RWPE1 (cell line): ENCODE data around the gene PSMD8.
"Not testable (repeated sequence)": the region's sequence is repeated elsewhere in the genome, so short reads cannot be mapped to it uniquely, and the experiment has no call there.

ENCODE experiments used
- CTCF ChIA-PET: fragments of 350-600 bp; sonication (Branson Sonifier 250); formaldehyde crosslinking; extraction: SDS; loops from one replicate; lab custom pipeline; 2021; lab: Yijun Ruan, JAX
- POLR2A ChIA-PET: fragments of 400-600 bp; formaldehyde crosslinking; extraction: SDS; loops from one replicate; lab custom pipeline; 2020; ENCODE audit warnings: antibody characterized with exemption; ENCODE audit not compliant: low non-redundant PET; lab: Yijun Ruan, JAX
- DNase-seq: peaks from one replicate; pipeline ENCODE4 v3.0.0; 2012; ENCODE audit warnings: low spot score
- H3K27ac ChIP-seq: fragments of 450-650 bp; 2 replicates; pipeline ENCODE4 v1.5.1; 2017
- CTCF ChIP-seq: fragments of 450-650 bp; conservative IDR thresholded peaks from 2 replicates; pipeline ENCODE4 v1.5.1; 2017; ENCODE audit warnings: low read depth, mild to moderate bottlenecking

Gene PSMD8

DNA sequence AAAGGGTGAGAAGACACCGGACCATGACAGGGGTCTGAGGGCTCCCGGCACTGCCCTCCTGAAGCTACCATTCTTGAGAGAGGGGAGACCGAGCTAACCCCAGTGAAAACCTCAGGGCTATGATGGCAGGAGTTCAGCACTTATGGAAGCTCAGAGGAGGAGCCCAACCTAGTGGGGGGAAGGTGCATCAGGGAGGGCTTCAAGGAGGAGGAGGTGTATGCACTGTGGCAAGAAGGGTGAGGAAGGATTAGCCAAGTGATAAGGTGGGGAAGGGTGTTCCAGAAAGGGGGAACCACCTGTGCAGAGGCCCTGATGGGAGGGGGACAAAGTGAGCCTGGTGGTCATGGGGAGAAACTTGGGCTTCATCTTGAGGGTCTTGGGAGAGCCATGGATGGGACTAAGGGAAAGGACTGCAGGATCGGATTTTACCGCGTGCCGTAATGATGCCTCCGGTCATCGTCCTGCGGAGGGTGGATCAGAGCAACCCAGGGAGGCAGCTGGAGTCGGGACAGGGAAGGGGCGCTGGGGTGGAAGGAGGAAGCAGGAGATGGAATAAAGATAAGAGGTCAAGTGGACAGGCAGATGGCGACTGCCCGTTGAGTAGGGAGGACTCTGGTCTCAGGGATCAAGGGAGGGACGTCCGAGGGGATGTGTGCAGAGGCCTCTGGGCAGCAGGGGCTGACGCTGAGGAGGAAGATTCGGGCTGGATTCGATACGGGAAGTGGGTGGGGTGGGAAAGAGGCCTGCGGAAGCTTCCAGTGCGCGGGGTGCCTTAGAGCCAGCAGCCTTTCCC is 13.3 kb upstream of the PSMD8 start:
- DNase-seq: no peak
- CTCF ChIA-PET: interaction anchor here (0.9 to 1.1 kb wide), 2 partner anchors 19 to 127 kb away, joined by 4 to 5 read pairs; no protein-coding TSS in a partner anchor
- TF ChIP-seq CTCF: no peak
- POLR2A ChIA-PET: no interaction called here
- H3K27ac ChIP-seq: peak overlapping the region; percentile 84

GRCh38 chr19:38361633-38362075 is 12.7 kb upstream of the PSMD8 start:
- peak overlapping the region; percentile 84 for H3K27ac ChIP-seq
- POLR2A ChIA-PET: no interaction called here
- peak; percentile 88 for DNase-seq
- TF ChIP-seq CTCF: no peak
- CTCF ChIA-PET: interaction anchor here (0.9 to 1.1 kb wide), 3 partner anchors 19 to 127 kb away, joined by 4 to 5 read pairs (median 4); partner anchors contain the start of gene FAM98C

DNA sequence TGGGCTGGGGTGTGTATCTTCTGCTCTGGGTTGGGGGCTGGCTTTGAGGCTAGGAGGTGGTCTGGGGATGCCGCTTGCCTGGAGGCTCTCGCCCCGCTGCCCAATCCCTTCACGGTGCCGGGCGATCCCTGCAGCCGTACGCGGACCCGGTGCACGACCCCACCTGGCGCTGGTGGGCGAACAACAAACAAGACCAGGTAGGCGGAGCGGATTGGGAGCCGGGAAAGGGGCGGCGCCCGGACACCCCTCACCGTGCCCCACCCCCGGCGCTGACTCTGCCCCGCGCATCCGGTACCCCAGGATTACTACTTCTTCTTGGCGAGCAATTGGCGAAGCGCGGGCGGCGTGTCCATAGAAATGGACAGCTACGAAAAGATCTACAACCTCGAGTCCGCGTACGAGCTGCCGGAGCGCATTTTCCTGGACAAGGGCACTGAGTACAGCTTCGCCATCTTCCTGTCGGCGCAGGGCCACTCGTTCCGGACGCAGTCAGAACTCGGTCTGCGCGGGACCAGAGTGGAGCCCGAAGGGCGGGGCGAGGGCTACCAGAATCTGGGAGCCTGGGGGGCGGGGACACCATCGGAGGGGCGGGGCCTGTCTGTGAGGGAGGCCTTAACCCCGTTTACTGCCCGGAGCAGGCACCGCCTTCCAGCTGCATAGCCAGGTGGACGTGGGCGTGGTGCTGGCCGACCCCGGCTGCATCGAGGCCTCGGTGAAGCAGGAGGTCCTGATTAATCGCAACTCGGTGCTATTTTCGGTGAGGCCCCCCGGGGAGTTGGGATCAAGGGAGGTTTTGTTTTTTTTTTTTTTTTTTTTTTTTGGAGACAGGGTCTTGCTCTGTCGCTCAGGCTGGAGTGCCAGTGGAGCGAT is 12.1 kb upstream of the PSMD8 start:
- peak overlapping the region; percentile 84 for H3K27ac ChIP-seq
- ChIA-PET POLR2A (no interaction called here), CTCF (interaction anchor here (0.8 to 1.1 kb wide), 3 partner anchors 26 to 128 kb away, joined by 3 to 5 read pairs (median 4); partner anchors contain the start of genes CATSPERG and FAM98C)
- DNase-seq: peak; percentile 77
- no peak for TF ChIP-seq CTCF

DNA sequence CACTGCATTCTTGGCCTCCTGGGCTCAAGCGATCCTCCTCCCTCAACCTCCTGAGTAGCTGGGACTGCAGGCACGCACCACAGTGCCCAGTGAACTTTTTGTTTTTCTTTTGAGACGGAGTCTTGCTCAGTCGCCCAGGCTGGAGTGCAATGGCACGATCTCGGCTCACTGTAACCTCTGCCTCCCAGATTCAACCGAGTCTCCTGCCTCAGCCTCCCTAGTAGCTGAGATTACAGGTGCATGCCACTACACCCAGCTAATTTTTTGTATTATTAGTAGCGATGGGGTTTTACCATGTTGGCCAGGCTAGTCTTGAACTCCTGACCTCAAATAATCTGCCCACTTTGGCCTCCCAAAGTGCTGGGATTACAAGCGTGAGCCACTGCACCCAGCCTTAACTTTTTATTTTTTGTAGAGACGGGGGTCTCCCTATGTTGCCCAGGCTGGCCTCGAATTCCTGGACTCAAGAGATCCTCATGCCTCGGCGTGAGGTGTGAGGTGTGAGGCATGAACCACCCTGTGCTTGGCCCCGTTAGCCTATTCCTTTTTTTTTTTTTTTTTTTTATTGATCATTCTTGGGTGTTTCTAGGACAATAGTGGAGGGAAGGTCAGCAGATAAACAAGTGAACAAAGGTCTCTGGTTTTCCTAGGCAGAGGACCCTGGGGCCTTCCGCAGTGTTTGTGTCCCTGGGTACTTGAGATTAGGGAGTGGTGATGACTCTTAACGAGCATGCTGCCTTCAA is 11.3 kb upstream of the PSMD8 start:
- POLR2A ChIA-PET, DNase-seq: not testable (repeated sequence)
- H3K27ac ChIP-seq: peak overlapping the region; percentile 84
- CTCF ChIA-PET: interaction anchor here (0.8 kb wide), 1 partner anchor 27 kb away, joined by 3 read pairs; the partner anchor contains the start of gene CATSPERG

- CTCF ChIA-PET: interaction anchor here (0.7 kb wide), 1 partner anchor 224 kb away, joined by 3 read pairs; no protein-coding TSS in a partner anchor
- no peak for TF ChIP-seq CTCF
- POLR2A ChIA-PET: no interaction called here
- no peak for DNase-seq
- H3K27ac ChIP-seq: no peak overlapping the region
Observed at GRCh38 chr19:38367041-38367440, 7.3 kb upstream of the PSMD8 start.

GRCh38 chr19:38369584-38369983 is 4.8 kb upstream of the PSMD8 start:
- no peak for DNase-seq
- CTCF ChIA-PET: interaction anchor here (0.6 kb wide), 1 partner anchor 886 kb away, joined by 3 read pairs; no protein-coding TSS in a partner anchor
- POLR2A ChIA-PET: no interaction called here
- TF ChIP-seq CTCF: no peak
- H3K27ac ChIP-seq: no peak overlapping the region
